Breast epithelium (tissue), 4 donors: Measurements from ENCODE around the gene GRIK3. TPM values are rescaled to one million over a fixed set of nuclear protein-coding genes. Genes with fewer than 3 reads are reported as not detected.
A peak's percentile ranks its signal among the peaks of the same experiment; 100 is the strongest.

Experiments used
- DNase-seq, 2 donors: peaks; one replicate each; pipeline ENCODE4 v3.0.0-alpha.2; 2019; ENCODE audit warnings: low spot score in 2 of 2
- H3K27ac ChIP-seq, 2 donors: fragments of 200-600 bp; sonication (generic) in 1 of 2; one replicate each; pipeline ENCODE4 v1.5.1; 2016 to 2019; ENCODE audit warnings: mild to moderate bottlenecking in 1 of 2
- H3K27me3 ChIP-seq, 2 donors: fragments of 200-600 bp; sonication (generic) in 1 of 2; one replicate each; pipeline versions ENCODE4 v1.5.1 to v1.6.0; 2017 to 2019; ENCODE audit warnings: control low read depth in 1 of 2, mild to moderate bottlenecking in 1 of 2
- H3K36me3 ChIP-seq: fragments of 200-600 bp; one replicate; pipeline ENCODE4 v1.5.1; 2019
- H3K4me1 ChIP-seq, 2 donors: fragments of 200-600 bp; sonication (generic); one replicate each; pipeline ENCODE4 v1.5.1; 2016 to 2019; ENCODE audit warnings: control low read depth in 1 of 2
- H3K4me3 ChIP-seq, 3 donors: fragments of 200-600 bp; sonication (generic); 1 replicate in 2 of 3; 2 replicates in 1 of 3; pipeline ENCODE4 v1.5.1; 2016 to 2019; ENCODE audit warnings: mild to moderate bottlenecking in 3 of 3, moderate library complexity in 2 of 3
- H3K9me3 ChIP-seq, 2 donors: fragments of 200-600 bp; sonication (generic) in 1 of 2; one replicate each; pipeline ENCODE4 v1.5.1; 2016 to 2019; ENCODE audit warnings: control low read depth in 1 of 2
- POLR2A ChIP-seq: fragments of 450-650 bp; IDR thresholded peaks from one replicate; pipeline ENCODE4 v1.6.1; 2016; ENCODE audit warnings: antibody characterized with exemption, mild to moderate bottlenecking, moderate library complexity
- POLR2AphosphoS5 ChIP-seq, 3 donors: sonication (generic); formaldehyde crosslinking; IDR thresholded peaks; one replicate each; pipeline ENCODE4 v1.6.1; 2017; ENCODE audit warnings: antibody characterized with exemption in 3 of 3
- intact Hi-C: fragments of 100-400 bp; cut with DNase I; formaldehyde crosslinking; loops from one replicate; pipeline ENCODE4 v1.15.1; 2023; ENCODE audit warnings: low total_unique reads
- total RNA-seq, 3 donors: library from RNA; depleted of rRNA; stranded (reverse); fragments of >200 nt; gene quantifications; one replicate each; pipeline ENCODE4 v1.1.0, GENCODE V29; 2016
- TF ChIP-seq, protein P1 (sequence below), 3 donors: fragments of 450-650 bp; IDR thresholded peaks; one replicate each; pipeline ENCODE4 v1.5.1; 2016 to 2017; ENCODE audit warnings: antibody characterized with exemption in 3 of 3, mild to moderate bottlenecking in 3 of 3, moderate library complexity in 3 of 3

The GRIK3 gene
- total RNA-seq, 3 donors from 2014 or later, result under 0.01 to 10.0 (median 4.6) TPM

DNA sequence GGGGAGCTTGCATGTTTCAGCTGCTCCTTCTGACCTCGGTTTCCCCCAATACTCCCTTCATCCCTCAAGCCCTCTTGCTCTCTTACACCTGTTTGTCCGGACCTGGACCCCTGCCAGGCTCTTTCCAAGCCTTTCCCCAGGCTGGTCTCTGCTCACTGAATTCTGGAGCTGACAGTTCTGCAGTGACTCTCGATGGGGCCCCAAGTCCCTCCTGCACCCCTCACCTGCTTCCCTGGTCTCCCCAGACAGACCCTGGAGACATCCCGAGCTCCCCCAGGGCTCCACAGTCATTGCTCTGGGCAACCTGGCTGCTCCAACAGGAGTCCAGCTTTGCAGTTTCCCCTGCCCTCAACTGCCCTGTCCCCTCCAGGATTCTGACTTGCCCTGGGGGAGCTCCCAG is 198.6 kb downstream of the GRIK3 start:
- Histone ChIP-seq H3K4me1 (no peaks in the 10 kb centered on the region), H3K27ac (peak overlapping the region in 1 of 2 donors; percentile 38), H3K27me3 (peaks cover 0 to 3% of the 10 kb centered on the region in 2 donors), H3K36me3 (no peaks in the 10 kb centered on the region), H3K9me3 (no peaks in the 10 kb centered on the region), H3K4me3 (no peak overlapping the region)
- no peak for DNase-seq
- intact Hi-C loops, result no loop called here
- TF ChIP-seq, protein P1, sequence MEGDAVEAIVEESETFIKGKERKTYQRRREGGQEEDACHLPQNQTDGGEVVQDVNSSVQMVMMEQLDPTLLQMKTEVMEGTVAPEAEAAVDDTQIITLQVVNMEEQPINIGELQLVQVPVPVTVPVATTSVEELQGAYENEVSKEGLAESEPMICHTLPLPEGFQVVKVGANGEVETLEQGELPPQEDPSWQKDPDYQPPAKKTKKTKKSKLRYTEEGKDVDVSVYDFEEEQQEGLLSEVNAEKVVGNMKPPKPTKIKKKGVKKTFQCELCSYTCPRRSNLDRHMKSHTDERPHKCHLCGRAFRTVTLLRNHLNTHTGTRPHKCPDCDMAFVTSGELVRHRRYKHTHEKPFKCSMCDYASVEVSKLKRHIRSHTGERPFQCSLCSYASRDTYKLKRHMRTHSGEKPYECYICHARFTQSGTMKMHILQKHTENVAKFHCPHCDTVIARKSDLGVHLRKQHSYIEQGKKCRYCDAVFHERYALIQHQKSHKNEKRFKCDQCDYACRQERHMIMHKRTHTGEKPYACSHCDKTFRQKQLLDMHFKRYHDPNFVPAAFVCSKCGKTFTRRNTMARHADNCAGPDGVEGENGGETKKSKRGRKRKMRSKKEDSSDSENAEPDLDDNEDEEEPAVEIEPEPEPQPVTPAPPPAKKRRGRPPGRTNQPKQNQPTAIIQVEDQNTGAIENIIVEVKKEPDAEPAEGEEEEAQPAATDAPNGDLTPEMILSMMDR (IDR thresholded peaks at IDR 0.05), result no peak
- no peak for TF ChIP-seq POLR2AphosphoS5 (IDR thresholded peaks at IDR 0.05)
- no peak for TF ChIP-seq POLR2A

DNA sequence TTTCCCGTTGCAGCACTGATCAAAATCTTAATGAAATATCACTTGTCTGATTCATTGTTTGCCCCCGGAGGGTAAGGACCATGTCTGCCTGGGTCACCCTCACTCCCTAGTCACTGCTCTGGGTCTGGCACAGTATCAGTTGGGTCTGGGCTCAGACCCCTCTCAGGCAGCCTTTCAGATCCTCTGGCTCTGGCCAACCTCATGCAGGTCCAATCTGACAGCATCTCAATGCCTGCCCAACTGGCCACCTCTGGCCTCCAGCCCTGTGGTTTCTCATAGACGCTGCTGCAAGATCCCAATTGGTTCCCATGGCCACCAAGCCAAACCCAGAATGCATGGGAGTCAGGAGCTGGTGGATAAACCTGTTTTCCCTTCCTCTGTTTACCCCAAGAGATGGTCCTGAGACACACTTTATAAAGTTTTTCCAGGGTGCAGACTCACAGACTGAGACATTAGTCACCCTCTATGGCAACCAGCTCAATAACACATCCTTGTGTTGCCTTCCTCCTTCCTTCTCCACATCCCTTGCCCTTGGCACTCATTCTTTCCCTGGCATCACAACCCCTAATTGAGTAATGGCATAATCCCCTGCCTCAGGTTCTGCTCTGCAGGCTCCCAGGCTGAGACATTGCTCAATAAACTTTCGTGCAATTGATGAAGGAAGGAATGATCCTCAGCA is 199.2 kb downstream of the GRIK3 start:
- H3K4me1 ChIP-seq, result no peaks in the 10 kb centered on the region
- H3K27ac ChIP-seq, result peak overlapping the region; percentile 63 to 80
- DNase-seq, result peak in 1 of 2 donors; percentile 51
- H3K4me3 ChIP-seq, result no peak overlapping the region
- no peaks in the 10 kb centered on the region for H3K9me3 ChIP-seq
- peaks cover 0 to 3% of the 10 kb centered on the region in 2 donors for H3K27me3 ChIP-seq
- H3K36me3 ChIP-seq, result no peaks in the 10 kb centered on the region
- intact Hi-C loops, result no loop called here
- TF ChIP-seq POLR2A, result no peak
- TF ChIP-seq POLR2AphosphoS5 (IDR thresholded peaks at IDR 0.05), result peak in 1 of 3 donors; percentile 16

DNA sequence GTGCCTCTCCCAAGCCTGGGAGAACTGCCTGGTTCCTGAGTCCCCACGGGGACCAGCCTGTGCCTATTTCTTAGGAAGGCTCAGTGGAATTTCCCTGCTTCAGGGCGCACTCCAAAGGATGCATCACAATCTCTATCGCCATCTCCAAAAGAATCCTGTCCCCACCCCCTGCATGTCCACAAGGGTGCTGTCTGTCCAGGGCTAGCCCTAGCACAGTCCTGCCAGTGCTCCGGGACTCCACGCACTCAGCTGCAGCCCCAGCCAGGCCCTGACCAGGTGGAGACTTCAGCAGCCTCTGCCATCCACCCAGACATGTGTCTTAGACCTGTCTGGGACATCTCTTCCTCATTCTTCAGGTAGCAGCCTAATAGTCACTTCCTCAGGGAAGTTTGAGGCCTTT is 199.7 kb downstream of the GRIK3 start:
- peak overlapping the region; percentile 63 to 80 for H3K27ac ChIP-seq
- no peaks in the 10 kb centered on the region for H3K36me3 ChIP-seq
- TF ChIP-seq, protein P1 (IDR thresholded peaks at IDR 0.05), result no peak
- TF ChIP-seq POLR2A, result no peak
- no peak for TF ChIP-seq POLR2AphosphoS5 (IDR thresholded peaks at IDR 0.05)
- no peaks in the 10 kb centered on the region for H3K4me1 ChIP-seq
- H3K27me3 ChIP-seq, result peaks cover 0 to 3% of the 10 kb centered on the region in 2 donors
- no peak for DNase-seq
- H3K9me3 ChIP-seq, result no peaks in the 10 kb centered on the region
- no peak overlapping the region for H3K4me3 ChIP-seq
- intact Hi-C loops, result no loop called here

DNA sequence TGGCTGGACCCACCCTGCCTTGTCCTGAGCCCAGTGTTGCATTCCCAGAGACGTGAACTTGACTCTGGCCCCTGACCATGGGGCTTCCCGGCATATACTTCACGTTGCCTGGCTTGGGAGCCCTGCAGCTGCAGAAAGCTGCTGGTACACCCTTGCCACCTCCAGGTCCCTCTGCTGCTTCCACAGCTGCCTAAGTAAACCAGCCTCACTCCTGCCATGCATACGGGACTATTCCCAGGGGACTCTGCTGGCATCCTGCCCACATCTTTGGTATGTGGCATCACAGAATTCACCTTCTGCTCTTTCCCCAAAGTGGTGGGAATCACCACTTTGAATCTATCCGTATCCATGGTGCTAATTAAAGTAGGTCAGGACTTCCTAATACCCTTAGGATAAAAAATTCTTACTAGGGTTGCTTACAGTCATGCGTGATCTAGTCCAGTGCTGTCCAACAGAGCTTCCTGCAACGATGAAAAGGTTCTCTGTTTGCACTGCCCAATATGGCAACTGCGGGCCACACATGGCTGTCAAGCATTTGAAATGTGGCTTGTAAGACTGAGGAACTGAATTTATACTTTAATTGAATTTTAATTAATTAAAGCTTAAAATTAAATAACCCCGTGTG is 203.0 kb downstream of the GRIK3 start:
- Histone ChIP-seq H3K9me3 (no peaks in the 10 kb centered on the region), H3K4me3 (no peak overlapping the region), H3K4me1 (no peaks in the 10 kb centered on the region), H3K36me3 (no peaks in the 10 kb centered on the region), H3K27ac (no peak overlapping the region), H3K27me3 (no peaks in the 10 kb centered on the region)
- TF ChIP-seq POLR2A (no peak), POLR2AphosphoS5 (IDR thresholded peaks at IDR 0.05) (no peak)
- TF ChIP-seq, protein P1 (IDR thresholded peaks at IDR 0.05), result no peak
- intact Hi-C loops, result no loop called here
- DNase-seq, result no peak

DNA sequence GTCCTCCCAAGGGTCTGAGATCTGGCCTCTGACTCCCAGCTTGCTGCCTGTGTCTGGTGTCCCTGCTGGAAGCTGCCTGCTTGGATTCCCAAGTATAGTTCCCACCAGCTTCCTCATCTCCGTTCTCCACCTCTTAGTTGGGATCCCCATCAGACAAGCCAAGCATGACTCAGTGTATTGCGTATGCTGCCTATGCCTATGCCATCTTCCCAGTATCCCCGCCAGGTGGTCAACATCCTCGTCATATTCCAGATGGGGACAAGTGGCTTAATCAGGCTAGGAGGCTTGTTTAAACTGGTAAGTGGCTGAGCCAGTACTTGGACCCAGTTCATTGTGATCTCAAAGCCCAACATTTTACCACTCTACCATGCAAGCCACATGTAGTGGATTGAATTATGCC is 204.4 kb downstream of the GRIK3 start:
- intact Hi-C loops, result no loop called here
- H3K36me3 ChIP-seq, result no peaks in the 10 kb centered on the region
- TF ChIP-seq POLR2AphosphoS5 (IDR thresholded peaks at IDR 0.05) (no peak), POLR2A (no peak)
- TF ChIP-seq, protein P1 (IDR thresholded peaks at IDR 0.05), result no peak
- no peaks in the 10 kb centered on the region for H3K4me1 ChIP-seq
- H3K4me3 ChIP-seq, result no peak overlapping the region
- H3K27me3 ChIP-seq, result no peaks in the 10 kb centered on the region
- H3K27ac ChIP-seq, result no peak overlapping the region
- no peak for DNase-seq
- no peaks in the 10 kb centered on the region for H3K9me3 ChIP-seq
